HepG2 (cell line): ENCODE data around the gene RABGGTA. TPM values are rescaled to one million over a fixed set of nuclear protein-coding genes. Genes with fewer than 3 reads are reported as not detected.

Experiments used
- CEBPG ChIP-seq: IDR thresholded peaks from 2 replicates; pipeline ENCODE4 v1.6.1; 2016
- DNMT1 ChIP-seq: sonication (generic); formaldehyde crosslinking; IDR thresholded peaks from 2 replicates; pipeline ENCODE4 v1.5.1; 2020; ENCODE audit warnings: mild to moderate bottlenecking, missing genetic modification reagents
- EZH2 ChIP-seq: conservative IDR thresholded peaks from 2 replicates; pipeline ENCODE4 v1.6.1; 2012; ENCODE audit warnings: mild to moderate bottlenecking, low read depth, low read length, moderate library complexity
- FOXC1 ChIP-seq: sonication (generic); formaldehyde crosslinking; IDR thresholded peaks from 2 replicates; pipeline ENCODE4 v1.8.0; 2022; ENCODE audit warnings: mild to moderate bottlenecking, missing genetic modification reagents, borderline replicate concordance
- NFIB ChIP-seq: sonication (generic); formaldehyde crosslinking; IDR thresholded peaks from 2 replicates; pipeline ENCODE4 v1.9.0; 2021; ENCODE audit warnings: missing genetic modification reagents, mild to moderate bottlenecking, borderline replicate concordance
- SRY ChIP-seq: sonication (generic); formaldehyde crosslinking; IDR thresholded peaks from 2 replicates; pipeline ENCODE4 v1.8.0; 2022; ENCODE audit warnings: mild to moderate bottlenecking, missing genetic modification reagents
- TAF15 ChIP-seq: fragments of 200-400 bp; formaldehyde crosslinking; IDR thresholded peaks from one replicate; pipeline ENCODE4 v1.6.1; 2018; ENCODE audit warnings: mild to moderate bottlenecking, low read depth, low read length; ENCODE audit not compliant: poor library complexity, severe bottlenecking
- ZBTB21 ChIP-seq: sonication (generic); formaldehyde crosslinking; IDR thresholded peaks from 2 replicates; pipeline ENCODE4 v1.4.0; 2020; ENCODE audit warnings: missing genetic modification reagents
- ZFAT ChIP-seq: sonication (generic); formaldehyde crosslinking; conservative IDR thresholded peaks from 2 replicates; pipeline ENCODE4 v1.8.1; 2023; ENCODE audit warnings: missing genetic modification reagents, inconsistent platforms
- ZKSCAN8 ChIP-seq: IDR thresholded peaks from 2 replicates; pipeline ENCODE4 v1.6.1; 2016; ENCODE audit warnings: borderline replicate concordance, missing genetic modification reagents, missing compliant biosample characterization
- ZNF121 ChIP-seq: sonication (generic); formaldehyde crosslinking; IDR thresholded peaks from 2 replicates; pipeline ENCODE4 v1.5.0; 2020; ENCODE audit warnings: mild to moderate bottlenecking, missing genetic modification reagents
- ZNF468 ChIP-seq: sonication (generic); formaldehyde crosslinking; IDR thresholded peaks from 2 replicates; pipeline ENCODE4 v1.8.0; 2022; ENCODE audit warnings: mild to moderate bottlenecking, moderate library complexity, missing genetic modification reagents
- ZNF501 ChIP-seq: sonication (generic); formaldehyde crosslinking; IDR thresholded peaks from 2 replicates; pipeline ENCODE4 v1.5.1; 2020; ENCODE audit warnings: mild to moderate bottlenecking, moderate library complexity, missing genetic modification reagents
- ZNF543 ChIP-seq: sonication (generic); formaldehyde crosslinking; IDR thresholded peaks from 2 replicates; pipeline ENCODE4 v1.4.0; 2020; ENCODE audit warnings: mild to moderate bottlenecking, missing genetic modification reagents
- ZNF720 ChIP-seq: sonication (generic); formaldehyde crosslinking; IDR thresholded peaks from 2 replicates; pipeline ENCODE4 v1.4.0; 2020; ENCODE audit warnings: missing genetic modification reagents
- ZSCAN5A ChIP-seq: sonication (generic); formaldehyde crosslinking; IDR thresholded peaks from 2 replicates; pipeline ENCODE4 v1.8.0; 2022; ENCODE audit warnings: mild to moderate bottlenecking, missing genetic modification reagents, borderline replicate concordance
- polyA plus RNA-seq, 8 experiments: library from polyadenylated mRNA; depleted of rRNA in 3 of 8; stranded (reverse) in 7 of 8; unstranded in 1 of 8; fragments of >200 nt; fragmentation: Illumina TruSeq in 4 of 8; extraction: Trizol in 4 of 8; gene quantifications; 2 replicates each; pipeline versions ENCODE4 v1.2.1 to v1.2.3, GENCODE V29; 2011 to 2016; ENCODE audit warnings: low read depth in 4 of 8, missing spikeins in 1 of 8, mixed read lengths in 1 of 8; ENCODE audit not compliant: insufficient read depth in 1 of 8
- total RNA-seq, 5 experiments: library from RNA; depleted of rRNA; stranded (reverse); fragments of >200 nt; fragmentation: Illumina TruSeq; extraction: Trizol; gene quantifications; 2 replicates each; pipeline ENCODE4 v1.2.3, GENCODE V29; 2016; ENCODE audit warnings: low read depth in 1 of 5
- TF ChIP-seq, protein P1 (sequence below): fragments of 450-650 bp; IDR thresholded peaks from 2 replicates; pipeline ENCODE4 v1.6.1; 2017
- TF ChIP-seq, protein P2 (sequence below): sonication (generic); formaldehyde crosslinking; IDR thresholded peaks from 2 replicates; pipeline ENCODE4 v1.8.1; 2023; ENCODE audit warnings: mild to moderate bottlenecking, moderate library complexity, missing genetic modification reagents
- TF ChIP-seq, protein P3 (sequence below): sonication (generic); formaldehyde crosslinking; IDR thresholded peaks from 2 replicates; pipeline ENCODE4 v1.4.0; 2020; ENCODE audit warnings: low read depth, mild to moderate bottlenecking, missing genetic modification reagents

Gene RABGGTA
- total and polyA plus RNA-seq, 2 of the 13 experiments (the other 11 are each of a cell fraction or from before 2014, with no cell fraction given) = 57.9 to 90.8 TPM

GRCh38 chr14:24271134-24271833 is at the start of gene RABGGTA (continued):
- TF ChIP-seq, protein P1, sequence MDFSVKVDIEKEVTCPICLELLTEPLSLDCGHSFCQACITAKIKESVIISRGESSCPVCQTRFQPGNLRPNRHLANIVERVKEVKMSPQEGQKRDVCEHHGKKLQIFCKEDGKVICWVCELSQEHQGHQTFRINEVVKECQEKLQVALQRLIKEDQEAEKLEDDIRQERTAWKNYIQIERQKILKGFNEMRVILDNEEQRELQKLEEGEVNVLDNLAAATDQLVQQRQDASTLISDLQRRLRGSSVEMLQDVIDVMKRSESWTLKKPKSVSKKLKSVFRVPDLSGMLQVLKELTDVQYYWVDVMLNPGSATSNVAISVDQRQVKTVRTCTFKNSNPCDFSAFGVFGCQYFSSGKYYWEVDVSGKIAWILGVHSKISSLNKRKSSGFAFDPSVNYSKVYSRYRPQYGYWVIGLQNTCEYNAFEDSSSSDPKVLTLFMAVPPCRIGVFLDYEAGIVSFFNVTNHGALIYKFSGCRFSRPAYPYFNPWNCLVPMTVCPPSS = no peak
- TF ChIP-seq, protein P2, sequence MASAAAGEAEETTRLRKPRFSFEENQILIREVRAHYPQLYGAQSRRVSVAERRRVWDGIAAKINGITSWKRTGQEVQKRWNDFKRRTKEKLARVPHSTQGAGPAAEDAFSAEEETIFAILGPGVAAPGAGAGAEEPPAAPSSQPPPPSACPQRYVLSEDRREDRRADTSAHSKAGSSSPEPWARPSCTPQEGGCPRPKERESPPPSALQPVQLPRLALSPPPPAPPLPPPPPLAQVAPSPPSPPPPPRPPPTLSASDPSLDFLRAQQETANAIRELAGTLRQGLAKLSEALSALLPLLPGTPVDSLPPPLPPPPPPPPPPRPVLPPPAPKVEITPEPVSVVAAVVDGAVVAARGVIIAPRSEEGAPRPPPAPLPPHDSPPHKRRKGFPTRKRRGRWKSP (CRISPR knock-in tag) = peak; percentile 98
- TF ChIP-seq ZNF720 (CRISPR knock-in tag) (0 out of 2 replicates have a peak, but pooled peaks have one; percentile 37), ZBTB21 (CRISPR knock-in tag) (peak; percentile 22; the same call in 1 of the 2 replicates), ZNF121 (CRISPR knock-in tag) (peak; percentile 84; the same call in 1 of the 2 replicates), EZH2 (no peak), ZNF543 (peak; percentile 99), TAF15 (peak; percentile 97), ZNF468 (CRISPR knock-in tag) (peak; percentile 97; the same call in 1 of the 2 replicates), ZFAT (CRISPR knock-in tag) (peak; percentile 92; the same call in 1 of the 2 replicates), CEBPG (CRISPR knock-in tag) (peak; percentile 59), SRY (peak; percentile 100), ZSCAN5A (CRISPR knock-in tag) (peak; percentile 99), NFIB (CRISPR knock-in tag) (no peak), ZNF501 (CRISPR knock-in tag) (peak; percentile 100), FOXC1 (peak; percentile 100), DNMT1 (CRISPR knock-in tag) (peak; percentile 100), ZKSCAN8 (CRISPR knock-in tag) (peak; percentile 96; the same call in 1 of the 2 replicates)
- TF ChIP-seq, protein P3, sequence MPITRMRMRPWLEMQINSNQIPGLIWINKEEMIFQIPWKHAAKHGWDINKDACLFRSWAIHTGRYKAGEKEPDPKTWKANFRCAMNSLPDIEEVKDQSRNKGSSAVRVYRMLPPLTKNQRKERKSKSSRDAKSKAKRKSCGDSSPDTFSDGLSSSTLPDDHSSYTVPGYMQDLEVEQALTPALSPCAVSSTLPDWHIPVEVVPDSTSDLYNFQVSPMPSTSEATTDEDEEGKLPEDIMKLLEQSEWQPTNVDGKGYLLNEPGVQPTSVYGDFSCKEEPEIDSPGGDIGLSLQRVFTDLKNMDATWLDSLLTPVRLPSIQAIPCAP (CRISPR knock-in tag) = peak; percentile 62; the same call in 1 of the 2 replicates
